Uterus (tissue), 4 donors: Measurements from ENCODE around the gene LZTS3. TPM values are rescaled to one million over a fixed set of nuclear protein-coding genes. Genes with fewer than 3 reads are reported as not detected.

Experiments
- total RNA-seq, 4 donors: library from RNA; depleted of rRNA in 3 of 4; stranded (reverse); fragments of >200 nt in 3 of 4; gene quantifications; one replicate each; pipeline versions ENCODE4 v1.1.0 to v1.2.4, GENCODE V29; 2014 to 2023
- donor health status: DM: yes; HTN: yes; CAD: no.

Gene LZTS3
- total RNA-seq, 4 donors from 2014 or later: 3.6 to 13.1 (median 8.2) TPM

Other genes starting within 250 kb of the LZTS3 start
- gene GNRH2, start 129.9 kb downstream of the LZTS3 start, total RNA-seq: 1 to 10 TPM in 1 of 4 donors, not detected in 3; 2.3 TPM
- 100 to 1,000 TPM in 1 of 4 donors, 10 to 100 TPM in 3; 13.2 to 157 (median 35.8) TPM for gene MRPS26, start 127.5 kb downstream of the LZTS3 start, total RNA-seq
- 1 to 10 TPM in 1 of 4 donors, not detected in 3; 4.2 TPM for gene OXT, start 101.9 kb downstream of the LZTS3 start, total RNA-seq
- not detected for gene AVP, start 88.8 kb downstream of the LZTS3 start, total RNA-seq
- gene FASTKD5, start 13.7 kb downstream of the LZTS3 start, total RNA-seq: 10 to 100 TPM; 12.3 to 17.2 (median 12.7) TPM
- gene UBOX5, start 13.7 kb downstream of the LZTS3 start, total RNA-seq: 10 to 100 TPM in 2 of 4 donors, 1 to 10 TPM in 2; 2.6 to 14.1 (median 8.5) TPM
- gene DDRGK1, start 31.1 kb upstream of the LZTS3 start, total RNA-seq: 10 to 100 TPM; 37.7 to 74.9 (median 40.1) TPM
- gene ITPA, start 35.9 kb upstream of the LZTS3 start, total RNA-seq: 10 to 100 TPM in 3 of 4 donors, 1 to 10 TPM in 1; 6.9 to 25.0 (median 21.8) TPM
- gene SLC4A11, start 65.6 kb upstream of the LZTS3 start, total RNA-seq: under 1 TPM in 3 of 4 donors, not detected in 1; 0.29 to 0.91 (median 0.76) TPM
- gene DNAAF9, start 234.1 kb upstream of the LZTS3 start, total RNA-seq: 10 to 100 TPM in 2 of 4 donors, 1 to 10 TPM in 2; 5.6 to 25.2 (median 17.3) TPM